ENCODE results near the gene INO80B. TPM values are rescaled to one million over a fixed set of nuclear protein-coding genes. Genes with fewer than 3 reads are reported as not detected.

The INO80B gene
- polyA plus RNA-seq, 1 donor (not counting 4 experiments of a cell fraction or from before 2014, with no cell fraction given): 18.8 TPM

GRCh38 chr2:74502720-74503505 lies 48.0 kb downstream of the INO80B start:
- Histone ChIP-seq H3K36me3 (ENCODE audit: control insufficient read depth in 2 of 2, extremely low read depth in 1 of 2, insufficient read depth in 2 of 2, low read length in 2 of 2) (peaks cover 9 to 10% of the 10 kb centered on the region in 2 experiments), H3K9me1 (ENCODE audit: control insufficient read depth, extremely low read depth, insufficient read depth, low read length) (no peaks in the 10 kb centered on the region), H3K27ac (ENCODE audit: control insufficient read depth, insufficient read depth, low read length) (peak overlapping the region; percentile 30), H3K79me2 (ENCODE audit: control insufficient read depth, insufficient read depth, low read length) (peaks cover 16% of the 10 kb centered on the region), H3K9me3 (ENCODE audit: control insufficient read depth, low read depth, low read length) (no peaks in the 10 kb centered on the region), H3K4me3 (ENCODE audit: control insufficient read depth in 2 of 3, extremely low read depth in 1 of 3, insufficient read depth in 2 of 3, low read depth in 1 of 3, low read length in 3 of 3) (peak overlapping the region; percentile 47 to 70 (median 63)), H3K4me2 (ENCODE audit: control insufficient read depth, extremely low read depth, insufficient read depth, low read depth, low read length) (peak overlapping the region; percentile 94), H4K20me1 (ENCODE audit: control insufficient read depth, extremely low read depth, insufficient read depth, low read length) (no peaks in the 10 kb centered on the region), H3K4me1 (ENCODE audit: control insufficient read depth, extremely low read depth, insufficient read depth, low read length) (peaks cover 40% of the 10 kb centered on the region), H3K27me3 (ENCODE audit: control insufficient read depth, extremely low read depth, insufficient read depth, low read length) (peaks cover 36% of the 10 kb centered on the region), H2AFZ (ENCODE audit: control insufficient read depth, low read length) (peak overlapping the region; percentile 84), H3K9ac (ENCODE audit: control insufficient read depth, extremely low read depth, insufficient read depth, low read length) (peak overlapping the region; percentile 64)
- FAIRE-seq (no peak), DNase-seq (ENCODE audit: low read depth, low spot score) (no peak)
- dilution Hi-C loops (cut with MboI; ENCODE audit: extremely low pct_ligation_motif_present, low sequenced_read_pairs): no loop called here
- TF ChIP-seq CTCF (optimal IDR thresholded peaks at IDR 0.05 in 1 of 3, IDR thresholded peaks at IDR 0.05 in 1 of 3, conservative IDR thresholded peaks at IDR 0.05 in 1 of 3; ENCODE audit: extremely low read depth in 1 of 3, insufficient read depth in 2 of 3, low read length in 3 of 3): peak in 2 of 3 experiments; percentile 30 to 46
- peak; percentile 31 for TF ChIP-seq EZH2 (IDR thresholded peaks at IDR 0.05; ENCODE audit: low read length)

GRCh38 chr2:74503506-74504475 lies 48.9 kb downstream of the INO80B start:
- Histone ChIP-seq H3K9me3 (ENCODE audit: control insufficient read depth, low read depth, low read length) (no peaks in the 10 kb centered on the region), H3K9ac (ENCODE audit: control insufficient read depth, extremely low read depth, insufficient read depth, low read length) (peak overlapping the region; percentile 64), H3K4me1 (ENCODE audit: control insufficient read depth, extremely low read depth, insufficient read depth, low read length) (peaks cover 37% of the 10 kb centered on the region), H3K27ac (ENCODE audit: control insufficient read depth, insufficient read depth, low read length) (peak overlapping the region; percentile 30), H2AFZ (ENCODE audit: control insufficient read depth, low read length) (peak overlapping the region; percentile 84), H3K27me3 (ENCODE audit: control insufficient read depth, extremely low read depth, insufficient read depth, low read length) (peaks cover 27% of the 10 kb centered on the region), H3K36me3 (ENCODE audit: control insufficient read depth in 2 of 2, extremely low read depth in 1 of 2, insufficient read depth in 2 of 2, low read length in 2 of 2) (peaks cover 9 to 10% of the 10 kb centered on the region in 2 experiments), H3K79me2 (ENCODE audit: control insufficient read depth, insufficient read depth, low read length) (peaks cover 16% of the 10 kb centered on the region), H3K4me3 (ENCODE audit: control insufficient read depth in 2 of 3, extremely low read depth in 1 of 3, insufficient read depth in 2 of 3, low read depth in 1 of 3, low read length in 3 of 3) (peak overlapping the region in 1 of 3 experiments; percentile 70), H4K20me1 (ENCODE audit: control insufficient read depth, extremely low read depth, insufficient read depth, low read length) (no peaks in the 10 kb centered on the region), H3K9me1 (ENCODE audit: control insufficient read depth, extremely low read depth, insufficient read depth, low read length) (no peaks in the 10 kb centered on the region), H3K4me2 (ENCODE audit: control insufficient read depth, extremely low read depth, insufficient read depth, low read depth, low read length) (peak overlapping the region; percentile 94)
- FAIRE-seq (no peak), DNase-seq (ENCODE audit: low read depth, low spot score) (no peak)
- TF ChIP-seq CTCF (optimal IDR thresholded peaks at IDR 0.05 in 1 of 3, IDR thresholded peaks at IDR 0.05 in 1 of 3, conservative IDR thresholded peaks at IDR 0.05 in 1 of 3; ENCODE audit: extremely low read depth in 1 of 3, insufficient read depth in 2 of 3, low read length in 3 of 3) (no peak), EZH2 (IDR thresholded peaks at IDR 0.05; ENCODE audit: low read length) (no peak)
- dilution Hi-C loops (cut with MboI; ENCODE audit: extremely low pct_ligation_motif_present, low sequenced_read_pairs): no loop called here

Data from keratinocyte (primary cell).